Neuronal stem cell (in vitro differentiated cells): ENCODE data around the gene FRS2.

Experiments
- DNase-seq: peaks from one replicate; pipeline ENCODE4 v3.0.0-alpha.2; 2013; ENCODE audit warnings: low spot score
- H2AFZ ChIP-seq: one replicate; pipeline ENCODE4 v1.6.1; 2013; ENCODE audit warnings: mild to moderate bottlenecking, low read length, inconsistent platforms
- H2AK5ac ChIP-seq: 2 replicates; pipeline ENCODE4 v1.6.1; 2013; ENCODE audit warnings: low read depth, mild to moderate bottlenecking, inconsistent platforms, low read length, moderate library complexity, mixed read lengths
- H2BK120ac ChIP-seq: 2 replicates; pipeline ENCODE4 v1.6.1; 2013; ENCODE audit warnings: low read depth, mild to moderate bottlenecking, inconsistent platforms, low read length, moderate library complexity, mixed read lengths
- H2BK12ac ChIP-seq: one replicate; pipeline ENCODE4 v1.6.1; 2013; ENCODE audit warnings: low read length, inconsistent platforms
- H2BK15ac ChIP-seq: 2 replicates; pipeline ENCODE4 v1.6.1; 2013; ENCODE audit warnings: mild to moderate bottlenecking, low read length, inconsistent platforms, mixed read lengths
- H2BK5ac ChIP-seq: one replicate; pipeline ENCODE4 v1.6.1; 2013; ENCODE audit warnings: inconsistent platforms, mild to moderate bottlenecking, low read length, moderate library complexity
- H3K14ac ChIP-seq: one replicate; pipeline ENCODE4 v1.6.1; 2013; ENCODE audit warnings: low read length, inconsistent platforms
- H3K18ac ChIP-seq: 2 replicates; pipeline ENCODE4 v1.6.1; 2013; ENCODE audit warnings: low read length, inconsistent platforms
- H3K23ac ChIP-seq: 2 replicates; pipeline ENCODE4 v1.6.1; 2013; ENCODE audit warnings: low read depth, mild to moderate bottlenecking, mixed read lengths, low read length, inconsistent platforms; ENCODE audit not compliant: poor library complexity
- H3K27ac ChIP-seq: replicated peaks from 3 replicates; pipeline ENCODE4 v1.5.1; 2013; ENCODE audit warnings: low read length, inconsistent platforms
- H3K27me3 ChIP-seq, 3 experiments: 2 replicates each; pipeline ENCODE4 v1.6.1; 2013; ENCODE audit warnings: low read length in 3 of 3, mild to moderate bottlenecking in 2 of 3, inconsistent platforms in 1 of 3, low read depth in 1 of 3, mixed read lengths in 1 of 3, moderate library complexity in 1 of 3; ENCODE audit not compliant: control insufficient read depth in 3 of 3, insufficient read depth in 3 of 3
- H3K36me3 ChIP-seq, 2 donors: replicated peaks in 1 of 2; 2 replicates each; pipeline ENCODE4 v1.6.1; 2013; ENCODE audit warnings: low read length in 2 of 2; ENCODE audit not compliant: control insufficient read depth in 2 of 2, insufficient read depth in 2 of 2
- H3K4ac ChIP-seq: 2 replicates; pipeline ENCODE4 v1.6.1; 2013; ENCODE audit warnings: inconsistent platforms, mild to moderate bottlenecking, low read length, moderate library complexity
- H3K4me1 ChIP-seq, 2 donors: 1 replicate in 1 of 2; 2 replicates in 1 of 2; pipeline ENCODE4 v1.6.1; 2013; ENCODE audit warnings: low read length in 2 of 2, low read depth in 1 of 2; ENCODE audit not compliant: control insufficient read depth in 2 of 2, insufficient read depth in 1 of 2
- H3K4me2 ChIP-seq: one replicate; pipeline ENCODE4 v1.6.1; 2013; ENCODE audit warnings: mild to moderate bottlenecking, low read length, inconsistent platforms; ENCODE audit not compliant: insufficient read depth, poor library complexity, severe bottlenecking
- H3K4me3 ChIP-seq, 2 donors: 2 replicates each; pipeline ENCODE4 v1.5.1; 2013; ENCODE audit warnings: low read length in 2 of 2, mild to moderate bottlenecking in 2 of 2, inconsistent platforms in 1 of 2, moderate library complexity in 1 of 2
- H3K79me1 ChIP-seq: one replicate; pipeline ENCODE4 v1.6.1; 2013; ENCODE audit warnings: low read depth, mild to moderate bottlenecking, inconsistent platforms, low read length, moderate library complexity
- H3K9ac ChIP-seq: one replicate; pipeline ENCODE4 v1.6.1; 2013; ENCODE audit warnings: mild to moderate bottlenecking, low read depth, low read length, inconsistent platforms; ENCODE audit not compliant: poor library complexity
- H3K9me3 ChIP-seq, 2 donors: replicated peaks in 1 of 2; 2 replicates each; pipeline versions ENCODE3 to v1.6.1; 2013; ENCODE audit warnings: low read length in 2 of 2, mild to moderate bottlenecking in 2 of 2, inconsistent platforms in 1 of 2, low read depth in 1 of 2, mixed read lengths in 1 of 2, moderate library complexity in 1 of 2; ENCODE audit not compliant: control insufficient read depth in 2 of 2, insufficient read depth in 1 of 2
- H4K8ac ChIP-seq: one replicate; pipeline ENCODE4 v1.6.1; 2013; ENCODE audit warnings: low read depth, mild to moderate bottlenecking, inconsistent platforms, low read length, moderate library complexity
- H4K91ac ChIP-seq: one replicate; pipeline ENCODE4 v1.6.1; 2013; ENCODE audit warnings: low read length, low read depth, mild to moderate bottlenecking, inconsistent platforms; ENCODE audit not compliant: poor library complexity
- WGBS, 2 donors: extraction: QIAGEN DNeasy Blood & Tissue Kit; methylation state at CpG; one replicate each; pipeline ENCODE4 v1.1.7; 2013; ENCODE audit warnings: missing lambda C conversion rate in 2 of 2, mixed read lengths in 1 of 2; ENCODE audit not compliant: insufficient read length in 2 of 2, insufficient replicate concordance in 1 of 2; ENCODE audit errors: extremely low coverage in 2 of 2; 5-methylcytosine and 5-hydroxymethylcytosine counted together

The FRS2 gene

GRCh38 chr12:69569236-69569635 lies 99.0 kb downstream of the FRS2 start:
- H2BK12ac ChIP-seq, result no peak overlapping the region
- H3K9me3 ChIP-seq, result no peaks in the 10 kb centered on the region
- no peak overlapping the region for H2AK5ac ChIP-seq
- H3K4me1 ChIP-seq, result no peaks in the 10 kb centered on the region
- H4K8ac ChIP-seq, result no peak overlapping the region
- H2BK120ac ChIP-seq, result no peak overlapping the region
- no peaks in the 10 kb centered on the region for H3K27me3 ChIP-seq
- no peak overlapping the region for H4K91ac ChIP-seq
- no peak overlapping the region for H3K4ac ChIP-seq
- peaks cover 11 to 85% of the 10 kb centered on the region in 2 donors for H3K36me3 ChIP-seq
- no peak overlapping the region for H3K18ac ChIP-seq
- WGBS, 2 donors, result no CpG with 5 or more reads among the region's 4 CpGs
- H3K14ac ChIP-seq, result no peak overlapping the region
- H3K9ac ChIP-seq, result no peak overlapping the region
- no peak overlapping the region for H2BK5ac ChIP-seq
- no peak overlapping the region for H2AFZ ChIP-seq
- H2BK15ac ChIP-seq, result no peak overlapping the region
- H3K4me3 ChIP-seq, result no peak overlapping the region
- H3K23ac ChIP-seq, result no peak overlapping the region
- H3K4me2 ChIP-seq, result no peak overlapping the region
- H3K79me1 ChIP-seq, result no peaks in the 10 kb centered on the region
- no peak overlapping the region for H3K27ac ChIP-seq
- no peak for DNase-seq

GRCh38 chr12:69570000-69570516 lies 99.9 kb downstream of the FRS2 start:
- H4K8ac ChIP-seq, result no peak overlapping the region
- H3K4ac ChIP-seq, result no peak overlapping the region
- no peak for DNase-seq
- H3K9ac ChIP-seq, result no peak overlapping the region
- H3K27me3 ChIP-seq, result no peaks in the 10 kb centered on the region
- H3K4me1 ChIP-seq, result no peaks in the 10 kb centered on the region
- no peak overlapping the region for H2AK5ac ChIP-seq
- H3K4me3 ChIP-seq, result no peak overlapping the region
- no CpG with 5 or more reads among the region's 10 CpGs for WGBS, 2 donors
- H2BK5ac ChIP-seq, result no peak overlapping the region
- peaks cover 16 to 85% of the 10 kb centered on the region in 2 donors for H3K36me3 ChIP-seq
- no peak overlapping the region for H3K18ac ChIP-seq
- H3K79me1 ChIP-seq, result no peaks in the 10 kb centered on the region
- H3K14ac ChIP-seq, result no peak overlapping the region
- H4K91ac ChIP-seq, result no peak overlapping the region
- H2BK120ac ChIP-seq, result no peak overlapping the region
- H3K27ac ChIP-seq, result no peak overlapping the region
- peaks cover 0 to 1% of the 10 kb centered on the region in 2 donors for H3K9me3 ChIP-seq
- no peak overlapping the region for H2AFZ ChIP-seq
- H3K23ac ChIP-seq, result no peak overlapping the region
- no peak overlapping the region for H2BK15ac ChIP-seq
- H2BK12ac ChIP-seq, result no peak overlapping the region
- H3K4me2 ChIP-seq, result no peak overlapping the region

DNA sequence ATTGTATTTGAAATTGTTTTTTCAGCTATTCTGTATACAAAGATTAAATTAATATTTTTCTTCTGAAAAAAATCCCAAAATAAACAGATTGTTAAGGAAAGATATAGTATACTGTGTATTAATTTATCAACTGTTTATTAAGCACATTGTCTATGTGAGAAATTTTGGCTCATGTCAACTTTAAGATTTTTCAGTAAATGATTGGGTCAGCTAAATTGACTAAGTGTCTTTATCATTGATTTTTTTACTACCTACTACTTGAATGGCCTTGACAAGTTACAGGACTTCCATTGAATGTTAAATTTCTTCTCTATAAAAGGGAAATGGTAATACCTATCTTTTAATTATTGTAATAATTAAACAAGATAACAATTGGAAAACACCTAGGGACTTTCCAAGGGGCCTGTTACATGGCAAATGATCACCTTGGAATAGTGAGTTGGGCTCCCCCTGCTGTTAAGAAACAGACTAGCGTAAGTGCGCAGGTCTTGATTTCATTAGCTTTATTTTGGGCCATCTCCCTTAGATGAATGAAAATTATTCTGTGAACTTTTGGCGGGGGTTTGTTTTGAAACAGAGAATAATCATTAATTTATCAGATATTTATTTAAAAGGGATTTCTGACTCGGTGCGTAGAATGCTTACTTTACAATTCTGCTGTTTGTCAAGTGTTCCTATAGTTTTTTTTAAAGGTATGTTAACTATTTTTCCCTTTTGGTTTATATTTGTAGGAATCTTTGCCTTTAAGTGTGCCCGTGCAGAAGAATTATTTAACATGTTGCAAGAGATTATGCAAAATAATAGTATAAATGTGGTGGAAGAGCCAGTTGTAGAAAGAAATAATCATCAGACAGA lies 100.6 kb downstream of the FRS2 start:
- Histone ChIP-seq H3K23ac (no peak overlapping the region), H3K79me1 (no peaks in the 10 kb centered on the region), H2BK15ac (no peak overlapping the region), H3K4ac (no peak overlapping the region), H3K36me3 (peaks cover 19 to 87% of the 10 kb centered on the region in 2 donors), H2BK5ac (no peak overlapping the region), H2AFZ (no peak overlapping the region), H3K9me3 (peaks cover 0 to 1% of the 10 kb centered on the region in 2 donors), H2BK120ac (no peak overlapping the region), H2AK5ac (no peak overlapping the region), H3K4me3 (no peak overlapping the region), H4K8ac (no peak overlapping the region), H3K9ac (no peak overlapping the region), H2BK12ac (no peak overlapping the region), H4K91ac (no peak overlapping the region), H3K4me2 (no peak overlapping the region), H3K18ac (no peak overlapping the region), H3K14ac (no peak overlapping the region), H3K4me1 (no peaks in the 10 kb centered on the region), H3K27ac (no peak overlapping the region), H3K27me3 (no peaks in the 10 kb centered on the region)
- WGBS, 2 donors, result no CpG with 5 or more reads among the region's 6 CpGs
- peak; percentile 39 for DNase-seq

DNA sequence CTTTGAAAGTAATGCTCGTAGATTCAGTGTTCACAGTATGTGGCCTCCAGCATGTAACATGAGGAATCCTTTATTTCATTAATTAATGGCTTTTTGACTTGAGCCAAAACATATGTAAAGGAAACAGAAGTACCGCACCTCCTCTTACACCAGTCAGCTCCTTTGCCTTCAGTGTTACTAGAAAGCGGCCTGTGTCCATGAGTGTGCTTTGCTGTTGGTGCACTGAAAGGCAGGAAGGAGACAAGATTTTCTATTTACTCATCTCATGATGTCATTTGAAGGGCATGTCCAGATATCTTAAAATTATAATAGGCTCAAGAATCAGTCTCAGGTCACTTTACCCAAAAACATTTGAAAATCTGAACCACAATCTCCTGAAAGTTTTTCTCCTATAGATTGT lies 105.2 kb downstream of the FRS2 start:
- H4K91ac ChIP-seq, result no peak overlapping the region
- H2BK12ac ChIP-seq, result no peak overlapping the region
- H3K9me3 ChIP-seq, result peaks cover 0 to 1% of the 10 kb centered on the region in 2 donors
- H3K4me1 ChIP-seq, result no peaks in the 10 kb centered on the region
- H3K36me3 ChIP-seq, result peaks cover 17 to 68% of the 10 kb centered on the region in 2 donors
- no peak overlapping the region for H3K4me2 ChIP-seq
- no peak overlapping the region for H2AK5ac ChIP-seq
- no peak overlapping the region for H3K4ac ChIP-seq
- no peak overlapping the region for H3K23ac ChIP-seq
- H4K8ac ChIP-seq, result no peak overlapping the region
- no peak overlapping the region for H3K4me3 ChIP-seq
- no peaks in the 10 kb centered on the region for H3K79me1 ChIP-seq
- no CpG with 5 or more reads among the region's 3 CpGs for WGBS, 2 donors
- H3K9ac ChIP-seq, result no peak overlapping the region
- H3K14ac ChIP-seq, result no peak overlapping the region
- H2AFZ ChIP-seq, result no peak overlapping the region
- H3K27ac ChIP-seq, result no peak overlapping the region
- no peak for DNase-seq
- no peak overlapping the region for H2BK5ac ChIP-seq
- H3K18ac ChIP-seq, result no peak overlapping the region
- H2BK15ac ChIP-seq, result no peak overlapping the region
- no peak overlapping the region for H2BK120ac ChIP-seq
- H3K27me3 ChIP-seq, result no peaks in the 10 kb centered on the region
